ENCODE data around the gene CXCL14.

Gene CXCL14

GRCh38 chr5:135601466-135601865 lies 22.7 kb upstream of the CXCL14 start:
- H3K4me3 Mint-ChIP-seq, result no peak overlapping the region
- no peaks in the 10 kb centered on the region for H3K36me3 Mint-ChIP-seq
- peaks cover 2% of the 10 kb centered on the region for H3K27me3 Mint-ChIP-seq
- H3K4me1 Mint-ChIP-seq, result no peaks in the 10 kb centered on the region
- no peak overlapping the region for H3K27ac Mint-ChIP-seq
- H3K9me3 Mint-ChIP-seq, result no peaks in the 10 kb centered on the region

DNA sequence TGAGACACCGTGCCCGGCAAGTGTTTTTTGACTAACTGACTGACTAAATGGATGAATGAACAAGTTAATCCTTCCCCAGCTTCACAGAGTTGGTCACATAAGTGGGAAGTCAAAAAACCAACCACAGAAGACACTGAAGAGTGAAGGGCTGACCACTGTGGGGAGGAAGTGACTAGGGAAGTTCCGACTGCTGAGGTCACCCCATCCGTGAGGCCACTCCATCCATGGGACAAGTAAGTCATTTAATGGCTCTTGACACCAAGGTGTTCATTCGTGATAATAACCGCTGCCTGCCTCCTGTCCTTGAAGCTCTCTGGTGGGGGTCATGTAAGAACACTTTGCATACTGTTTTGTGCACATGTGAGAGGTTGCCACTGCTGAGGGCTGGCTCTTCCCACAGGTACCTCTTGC lies 22.2 kb upstream of the CXCL14 start:
- H3K27me3 Mint-ChIP-seq, result peaks cover 2% of the 10 kb centered on the region
- no peaks in the 10 kb centered on the region for H3K36me3 Mint-ChIP-seq
- no peak overlapping the region for H3K27ac Mint-ChIP-seq
- no peaks in the 10 kb centered on the region for H3K9me3 Mint-ChIP-seq
- H3K4me3 Mint-ChIP-seq, result no peak overlapping the region
- H3K4me1 Mint-ChIP-seq, result no peaks in the 10 kb centered on the region

GRCh38 chr5:135600152-135600570 lies 21.4 kb upstream of the CXCL14 start:
- Mint-ChIP-seq H3K4me1 (no peaks in the 10 kb centered on the region), H3K4me3 (no peak overlapping the region), H3K27me3 (peaks cover 2% of the 10 kb centered on the region), H3K36me3 (no peaks in the 10 kb centered on the region), H3K27ac (no peak overlapping the region), H3K9me3 (no peaks in the 10 kb centered on the region)

DNA sequence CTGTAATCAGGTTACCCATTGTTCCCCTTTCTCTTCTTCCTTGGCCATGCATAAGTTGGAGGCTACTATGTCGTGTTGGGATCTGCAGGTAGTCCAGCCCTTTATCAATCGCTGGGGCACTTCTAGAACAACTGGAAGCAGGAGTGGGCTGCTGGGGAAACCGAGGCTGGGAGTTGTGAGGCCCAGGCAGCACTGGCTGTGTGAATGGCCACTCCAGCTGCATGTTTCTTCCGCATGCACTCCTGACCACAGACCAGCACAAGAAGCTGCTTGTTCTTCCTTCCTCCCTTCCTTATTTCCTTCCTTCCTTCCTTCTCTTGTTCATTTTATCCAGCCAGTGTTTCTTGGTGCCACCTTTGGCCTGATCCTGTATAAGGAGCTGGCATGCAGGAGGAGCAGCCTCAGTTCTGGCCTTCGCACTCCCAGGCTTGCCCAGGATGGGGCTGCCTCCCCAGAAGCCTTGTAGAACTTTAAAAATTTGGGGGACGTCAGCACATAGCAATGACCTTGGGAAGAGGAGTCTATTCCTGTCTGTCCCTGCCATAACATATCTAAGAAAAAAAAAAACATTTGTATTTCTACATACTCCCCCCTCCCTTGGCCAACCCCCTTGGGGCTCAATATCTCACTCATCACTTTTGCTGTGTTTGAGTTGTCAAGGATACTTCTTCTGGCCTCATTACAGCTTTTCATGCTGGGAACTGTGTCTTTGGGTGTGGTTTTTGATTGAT lies 20.8 kb upstream of the CXCL14 start:
- H3K27me3 Mint-ChIP-seq, result peaks cover 2% of the 10 kb centered on the region

GRCh38 chr5:135598691-135599395 lies 20.1 kb upstream of the CXCL14 start:
- Mint-ChIP-seq H3K9me3 (no peaks in the 10 kb centered on the region), H3K27ac (no peak overlapping the region), H3K27me3 (peaks cover 2% of the 10 kb centered on the region), H3K4me1 (no peaks in the 10 kb centered on the region), H3K4me3 (no peak overlapping the region), H3K36me3 (no peaks in the 10 kb centered on the region)

More for the DNA sequence above, 20.8 kb upstream of the CXCL14 start:
- no peaks in the 10 kb centered on the region for H3K36me3 Mint-ChIP-seq
- H3K9me3 Mint-ChIP-seq, result no peaks in the 10 kb centered on the region
- no peak overlapping the region for H3K4me3 Mint-ChIP-seq
- H3K4me1 Mint-ChIP-seq, result no peaks in the 10 kb centered on the region
- H3K27ac Mint-ChIP-seq, result no peak overlapping the region

- H3K27ac Mint-ChIP-seq, result no peak overlapping the region
- H3K27me3 Mint-ChIP-seq, result peaks cover 2% of the 10 kb centered on the region
- no peak overlapping the region for H3K4me3 Mint-ChIP-seq
- H3K9me3 Mint-ChIP-seq, result no peaks in the 10 kb centered on the region
- no peaks in the 10 kb centered on the region for H3K36me3 Mint-ChIP-seq
- H3K4me1 Mint-ChIP-seq, result no peaks in the 10 kb centered on the region
These were observed 18.0 kb upstream of the CXCL14 start for GRCh38 chr5:135596788-135597187.

DNA sequence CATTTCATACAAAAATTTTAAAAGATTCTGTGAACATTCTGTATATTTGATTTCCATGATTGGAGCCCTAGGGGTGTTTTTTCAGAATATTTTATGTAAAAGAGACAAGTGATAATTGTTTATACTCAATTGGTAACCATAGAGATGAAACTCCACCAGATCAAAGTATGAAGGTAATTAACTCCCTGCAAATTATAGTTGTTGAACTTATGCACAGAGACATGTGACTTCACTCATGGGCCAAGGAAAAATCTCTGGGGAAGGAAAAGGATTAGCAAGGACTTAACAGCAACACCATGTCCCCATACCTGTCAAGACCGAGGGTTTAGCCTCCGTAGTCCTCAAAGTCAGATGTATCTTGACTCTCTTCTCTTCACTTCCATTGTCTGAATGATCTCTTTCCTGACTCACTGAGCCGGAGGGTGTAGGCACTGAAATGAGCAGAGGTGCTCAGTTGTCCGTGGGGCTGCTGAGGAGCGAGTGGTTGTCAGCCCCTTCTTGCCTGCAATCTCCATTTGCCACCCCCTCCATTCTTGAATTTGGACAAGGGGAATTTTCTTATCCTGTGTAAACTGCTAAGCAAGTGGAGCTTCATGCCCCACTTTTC lies 17.5 kb upstream of the CXCL14 start:
- Mint-ChIP-seq H3K4me3 (no peak overlapping the region), H3K27ac (no peak overlapping the region), H3K27me3 (no peaks in the 10 kb centered on the region), H3K36me3 (no peaks in the 10 kb centered on the region), H3K9me3 (no peaks in the 10 kb centered on the region), H3K4me1 (no peaks in the 10 kb centered on the region)

DNA sequence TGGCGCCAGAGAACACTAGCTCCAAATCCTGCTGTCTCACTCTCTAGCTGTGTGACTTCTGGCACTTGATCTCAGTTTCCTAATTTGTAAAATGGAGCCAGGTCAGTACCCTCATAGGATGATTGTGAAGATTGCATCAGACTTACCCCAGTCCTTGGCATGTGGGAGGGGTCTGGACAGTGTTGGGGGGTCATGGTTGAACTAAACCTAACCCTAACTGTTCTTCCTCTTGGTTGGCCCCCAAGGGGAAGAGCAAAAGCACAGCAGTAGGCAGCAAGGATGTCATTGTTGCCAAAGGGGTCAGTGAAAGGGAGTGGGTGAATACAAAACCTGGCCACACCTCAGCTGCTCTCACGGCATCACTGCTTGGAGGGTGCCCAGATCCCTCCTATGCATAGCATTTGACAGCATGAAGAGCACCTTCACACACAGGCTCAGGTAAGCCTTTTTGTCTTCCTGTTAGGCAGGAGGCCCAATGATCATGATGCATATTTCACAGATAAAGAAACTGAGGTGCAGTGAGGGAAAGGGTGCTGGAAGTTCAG lies 15.7 kb upstream of the CXCL14 start:
- H3K36me3 Mint-ChIP-seq, result no peaks in the 10 kb centered on the region
- H3K27me3 Mint-ChIP-seq, result no peaks in the 10 kb centered on the region
- no peak overlapping the region for H3K27ac Mint-ChIP-seq
- H3K4me1 Mint-ChIP-seq, result no peaks in the 10 kb centered on the region
- no peaks in the 10 kb centered on the region for H3K9me3 Mint-ChIP-seq
- no peak overlapping the region for H3K4me3 Mint-ChIP-seq

GRCh38 chr5:135593886-135594285 lies 15.1 kb upstream of the CXCL14 start:
- Mint-ChIP-seq H3K9me3 (no peaks in the 10 kb centered on the region), H3K4me3 (no peak overlapping the region), H3K36me3 (no peaks in the 10 kb centered on the region), H3K27me3 (no peaks in the 10 kb centered on the region), H3K27ac (no peak overlapping the region), H3K4me1 (no peaks in the 10 kb centered on the region)

- H3K4me1 Mint-ChIP-seq, result no peaks in the 10 kb centered on the region
- no peak overlapping the region for H3K4me3 Mint-ChIP-seq
- no peaks in the 10 kb centered on the region for H3K27me3 Mint-ChIP-seq
- H3K9me3 Mint-ChIP-seq, result no peaks in the 10 kb centered on the region
- H3K36me3 Mint-ChIP-seq, result no peaks in the 10 kb centered on the region
- H3K27ac Mint-ChIP-seq, result no peak overlapping the region
These were observed 14.3 kb upstream of the CXCL14 start for GRCh38 chr5:135593141-135593540.

DNA sequence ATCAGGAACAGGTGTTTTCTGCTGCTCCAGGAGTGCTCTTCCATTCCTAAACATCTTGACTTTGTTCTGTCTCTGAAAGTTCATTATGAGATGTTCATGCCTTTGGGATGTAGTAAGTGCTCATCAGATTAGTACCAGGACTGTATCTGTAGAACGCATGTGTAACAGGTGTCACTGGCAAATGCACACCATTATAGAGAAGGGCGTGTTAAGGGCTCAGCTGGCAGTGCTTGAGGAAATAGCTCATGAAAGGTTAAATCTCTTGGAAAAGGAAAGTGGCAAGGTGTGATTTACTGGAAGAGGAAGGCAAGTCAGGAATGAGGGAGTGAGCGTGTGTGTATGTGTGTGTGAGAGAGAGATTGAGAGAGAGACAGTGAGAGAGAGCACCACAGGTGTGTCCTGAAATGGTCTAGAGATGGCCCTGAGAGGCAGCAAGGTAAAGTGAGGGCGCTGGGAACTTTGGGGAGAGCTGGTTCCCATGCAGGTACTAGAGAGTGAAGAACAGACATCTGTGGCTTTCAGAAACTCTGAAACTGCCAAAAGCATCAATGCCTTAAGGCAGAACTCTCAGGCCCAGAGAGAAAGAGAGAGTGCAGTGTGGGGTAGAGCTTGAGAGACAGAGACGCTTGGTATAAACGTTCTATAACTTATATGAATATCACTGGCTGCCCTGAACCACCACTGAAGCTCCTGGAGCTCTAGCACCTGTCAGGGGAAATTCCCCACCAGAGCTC lies 13.7 kb upstream of the CXCL14 start:
- no peaks in the 10 kb centered on the region for H3K9me3 Mint-ChIP-seq
- H3K4me1 Mint-ChIP-seq, result no peaks in the 10 kb centered on the region
- no peak overlapping the region for H3K27ac Mint-ChIP-seq
- no peaks in the 10 kb centered on the region for H3K36me3 Mint-ChIP-seq
- H3K4me3 Mint-ChIP-seq, result no peak overlapping the region
- H3K27me3 Mint-ChIP-seq, result no peaks in the 10 kb centered on the region

- Mint-ChIP-seq H3K36me3 (no peaks in the 10 kb centered on the region), H3K27me3 (no peaks in the 10 kb centered on the region), H3K27ac (no peak overlapping the region), H3K4me1 (no peaks in the 10 kb centered on the region), H3K4me3 (no peak overlapping the region), H3K9me3 (no peaks in the 10 kb centered on the region)
These were observed 12.5 kb upstream of the CXCL14 start for GRCh38 chr5:135591277-135591676.

DNA sequence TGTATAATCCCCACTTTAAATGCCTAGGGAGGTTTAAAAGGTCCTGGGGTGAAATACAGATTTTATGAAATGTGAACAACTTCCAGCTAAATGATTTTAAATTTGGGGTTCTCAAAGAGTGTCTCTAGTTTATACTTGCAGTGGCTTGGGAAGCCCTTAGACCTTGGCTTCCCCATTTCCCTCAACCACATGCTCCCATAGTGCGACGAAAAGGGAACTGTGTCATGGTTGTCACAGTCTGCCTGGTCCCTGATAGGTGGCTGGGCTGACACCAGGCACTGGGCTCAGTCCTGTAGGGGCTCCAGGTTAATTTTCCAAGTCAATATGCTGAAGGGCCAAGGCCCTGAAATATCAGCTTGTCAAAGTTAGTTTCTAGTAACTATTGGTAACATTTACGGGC lies 10.4 kb upstream of the CXCL14 start:
- no peaks in the 10 kb centered on the region for H3K27me3 Mint-ChIP-seq
- no peaks in the 10 kb centered on the region for H3K4me1 Mint-ChIP-seq
- H3K36me3 Mint-ChIP-seq, result no peaks in the 10 kb centered on the region
- H3K9me3 Mint-ChIP-seq, result no peaks in the 10 kb centered on the region
- H3K4me3 Mint-ChIP-seq, result no peak overlapping the region
- H3K27ac Mint-ChIP-seq, result no peak overlapping the region

DNA sequence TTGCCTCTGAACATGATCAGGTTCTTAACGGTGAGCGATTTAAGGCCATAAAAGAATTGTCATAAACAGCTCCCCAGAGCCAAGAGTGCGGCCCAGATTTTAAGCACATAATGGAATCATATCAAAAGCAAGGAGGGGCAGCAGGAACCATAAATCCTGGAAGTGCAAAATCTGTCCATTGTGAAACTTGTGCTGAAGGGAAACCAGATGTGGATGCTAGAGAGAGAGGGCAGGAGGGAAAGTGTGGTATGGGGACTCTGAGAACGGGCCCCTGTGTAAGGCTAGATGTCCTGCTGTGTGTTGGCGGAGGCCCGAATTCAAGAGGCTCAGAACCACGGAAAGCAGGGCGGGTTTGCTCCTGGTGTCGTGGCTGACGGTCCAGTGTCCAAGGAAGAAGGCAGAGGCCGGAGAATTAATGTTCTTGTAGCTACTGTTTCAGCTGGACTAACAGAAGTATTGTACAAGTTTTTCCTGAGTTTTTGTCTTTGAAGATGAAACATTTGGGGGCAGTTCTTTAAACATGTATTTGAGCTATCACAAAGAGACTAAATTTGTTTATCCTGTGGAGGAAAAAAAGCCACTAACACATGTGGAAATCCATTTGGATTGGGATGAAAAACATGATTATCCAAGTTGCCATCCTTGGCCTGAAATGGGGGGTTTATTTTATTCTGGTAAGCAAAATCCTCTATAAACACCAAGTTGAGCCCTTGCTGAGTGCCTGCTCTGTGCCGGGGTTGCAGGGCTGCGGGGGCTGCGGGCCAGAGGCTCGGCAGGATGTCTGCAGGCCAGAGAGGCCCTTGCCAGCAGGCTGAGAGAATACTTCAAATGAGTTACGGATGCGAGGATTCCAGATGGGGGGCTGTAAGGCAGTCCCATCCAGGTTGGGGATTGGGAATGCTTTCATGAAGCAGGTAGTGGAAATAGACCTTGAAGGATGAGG lies 9.2 kb upstream of the CXCL14 start:
- Mint-ChIP-seq H3K36me3 (no peaks in the 10 kb centered on the region), H3K9me3 (no peaks in the 10 kb centered on the region), H3K27me3 (peaks cover 1% of the 10 kb centered on the region), H3K4me3 (no peak overlapping the region), H3K27ac (no peak overlapping the region), H3K4me1 (no peaks in the 10 kb centered on the region)

- Mint-ChIP-seq H3K27ac (no peak overlapping the region), H3K4me1 (no peaks in the 10 kb centered on the region), H3K9me3 (no peaks in the 10 kb centered on the region)
These were observed 6.1 kb upstream of the CXCL14 start for GRCh38 chr5:135584918-135585317.

More at GRCh38 chr5:135584918-135585317, 6.1 kb upstream of the CXCL14 start:
- no peak overlapping the region for H3K4me3 Mint-ChIP-seq
- H3K27me3 Mint-ChIP-seq, result peaks cover 13% of the 10 kb centered on the region
- H3K36me3 Mint-ChIP-seq, result no peaks in the 10 kb centered on the region
